ENCODE results near the gene FSIP1. TPM values are rescaled to one million over a fixed set of nuclear protein-coding genes. Genes with fewer than 3 reads are reported as not detected.

The FSIP1 gene
- polyA plus RNA-seq, 3 donors, result 0.10 to 0.48 (median 0.21) TPM

GRCh38 chr15:39625856-39626255 is 156.8 kb downstream of the FSIP1 start:
- no peak for DNase-seq
- Histone ChIP-seq H3K27me3 (ENCODE audit: control insufficient read depth in 2 of 2, insufficient read depth in 2 of 2, low read length in 2 of 2) (no peaks in the 10 kb centered on the region), H3K36me3 (replicated peaks in 1 of 2; ENCODE audit: control insufficient read depth in 1 of 2, insufficient read depth in 2 of 2, low read length in 2 of 2) (no peaks in the 10 kb centered on the region), H3K4me3 (replicated peaks in 1 of 3; ENCODE audit: low read depth in 2 of 3, low read length in 3 of 3) (no peak overlapping the region), H3K9me3 (replicated peaks in 1 of 2; ENCODE audit: control insufficient read depth in 1 of 2, insufficient read depth in 1 of 2, low read length in 2 of 2) (no peaks in the 10 kb centered on the region), H2AFZ (ENCODE audit: insufficient read depth, low read depth, low read length, poor library complexity, severe bottlenecking) (no peak overlapping the region), H4K20me1 (ENCODE audit: insufficient read depth, low read length) (no peaks in the 10 kb centered on the region), H3K4me2 (replicated peaks; ENCODE audit: extremely low read depth, low read length, poor library complexity, severe bottlenecking) (no peak overlapping the region), H3K79me2 (ENCODE audit: insufficient read depth, low read length) (no peaks in the 10 kb centered on the region), H3K4me1 (ENCODE audit: control insufficient read depth in 1 of 2, insufficient read depth in 2 of 2, low read length in 2 of 2) (peaks cover 3 to 14% of the 10 kb centered on the region in 2 donors), H3K9ac (ENCODE audit: insufficient read depth, low read length, poor library complexity, severe bottlenecking) (no peak overlapping the region), H3K27ac (ENCODE audit: low read depth in 1 of 2, low read length in 2 of 2) (no peak overlapping the region)
- Mint-ChIP-seq H3K4me1 (peaks cover 23% of the 10 kb centered on the region), H3K27me3 (ENCODE audit: low read depth in 3 of 3) (peaks cover 0 to 1% (median 0%) of the 10 kb centered on the region in 3 donors), H3K36me3 (no peaks in the 10 kb centered on the region), H3K27ac (peak overlapping the region in 2 of 7 donors; percentile 11 to 25), H3K9me3 (peaks cover 0 to 12% (median 2%) of the 10 kb centered on the region in 7 donors), H3K4me3 (no peak overlapping the region)
- TF ChIP-seq CTCF (IDR thresholded peaks at IDR 0.05), result no peak
- intact Hi-C loops (cut with micrococcal nuclease), result no loop called here

- DNase-seq, result no peak
- Histone ChIP-seq H3K4me2 (replicated peaks; ENCODE audit: extremely low read depth, low read length, poor library complexity, severe bottlenecking) (no peak overlapping the region), H3K4me3 (replicated peaks in 1 of 3; ENCODE audit: low read depth in 2 of 3, low read length in 3 of 3) (no peak overlapping the region), H3K9me3 (replicated peaks in 1 of 2; ENCODE audit: control insufficient read depth in 1 of 2, insufficient read depth in 1 of 2, low read length in 2 of 2) (no peaks in the 10 kb centered on the region), H3K27ac (ENCODE audit: low read depth in 1 of 2, low read length in 2 of 2) (no peak overlapping the region), H3K9ac (ENCODE audit: insufficient read depth, low read length, poor library complexity, severe bottlenecking) (no peak overlapping the region), H3K79me2 (ENCODE audit: insufficient read depth, low read length) (no peaks in the 10 kb centered on the region), H3K27me3 (ENCODE audit: control insufficient read depth in 2 of 2, insufficient read depth in 2 of 2, low read length in 2 of 2) (no peaks in the 10 kb centered on the region), H4K20me1 (ENCODE audit: insufficient read depth, low read length) (no peaks in the 10 kb centered on the region), H2AFZ (ENCODE audit: insufficient read depth, low read depth, low read length, poor library complexity, severe bottlenecking) (no peak overlapping the region), H3K36me3 (replicated peaks in 1 of 2; ENCODE audit: control insufficient read depth in 1 of 2, insufficient read depth in 2 of 2, low read length in 2 of 2) (no peaks in the 10 kb centered on the region), H3K4me1 (ENCODE audit: control insufficient read depth in 1 of 2, insufficient read depth in 2 of 2, low read length in 2 of 2) (peaks cover 3 to 14% of the 10 kb centered on the region in 2 donors)
- no peak for TF ChIP-seq CTCF (IDR thresholded peaks at IDR 0.05)
- 100% methylated on average over 1 of the region's 4 CpGs for WGBS (ENCODE audit: insufficient coverage)
- H3K4me3 Mint-ChIP-seq, result no peak overlapping the region
- H3K36me3 Mint-ChIP-seq, result no peaks in the 10 kb centered on the region
- H3K27me3 Mint-ChIP-seq (ENCODE audit: low read depth in 3 of 3), result peaks cover 0 to 1% (median 0%) of the 10 kb centered on the region in 3 donors
- H3K27ac Mint-ChIP-seq, result peak overlapping the region in 2 of 7 donors; percentile 25 to 79
- peaks cover 23% of the 10 kb centered on the region for H3K4me1 Mint-ChIP-seq
- H3K9me3 Mint-ChIP-seq, result peaks cover 0 to 12% (median 2%) of the 10 kb centered on the region in 7 donors
- intact Hi-C loops (cut with micrococcal nuclease), result no loop called here
These were observed 157.2 kb downstream of the FSIP1 start for GRCh38 chr15:39625451-39625850.

Data from CD14-positive monocyte (primary cell).